Psoas muscle (tissue), 8 donors: Measurements from ENCODE around the gene PMP22. TPM values are rescaled to one million over a fixed set of nuclear protein-coding genes. Genes with fewer than 3 reads are reported as not detected.
A peak's percentile ranks its signal among the peaks of the same experiment; 100 is the strongest.
"Not testable (repeated sequence)": the region's sequence is repeated elsewhere in the genome, so short reads cannot be mapped to it uniquely, and the experiment has no call there.

Source experiments
- ATAC-seq, 4 donors: fragments of 200-7000 bp; cut with Tn5 transposase; one replicate each; pipeline ENCODE4 v1.9.1; 2020; ENCODE audit warnings: moderate library complexity in 3 of 4, mild to moderate bottlenecking in 2 of 4
- DNase-seq, 2 donors: peaks; one replicate each; pipeline ENCODE4 v3.0.0-alpha.2; 2020
- H3K27ac ChIP-seq: fragments of 200-600 bp; one replicate; pipeline ENCODE4 v1.8.0; 2022
- H3K27me3 ChIP-seq, 3 donors: fragments of 200-600 bp in 1 of 3; one replicate each; pipeline versions ENCODE4 v1.6.1 to v1.8.0; 2013 to 2022; ENCODE audit warnings: low read length in 2 of 3, mild to moderate bottlenecking in 2 of 3, moderate library complexity in 1 of 3; ENCODE audit not compliant: insufficient read depth in 3 of 3
- H3K36me3 ChIP-seq, 2 donors: fragments of 200-600 bp in 1 of 2; one replicate each; pipeline versions ENCODE4 v1.6.1 to v1.8.0; 2013 to 2022; ENCODE audit warnings: low read depth in 1 of 2, mild to moderate bottlenecking in 1 of 2, moderate library complexity in 1 of 2; ENCODE audit not compliant: insufficient read depth in 1 of 2
- H3K4me1 ChIP-seq: fragments of 200-600 bp; one replicate; pipeline ENCODE4 v1.8.0; 2022
- H3K4me3 ChIP-seq: fragments of 200-600 bp; one replicate; pipeline ENCODE4 v1.8.0; 2022; ENCODE audit warnings: mild to moderate bottlenecking
- H3K9me3 ChIP-seq: fragments of 200-600 bp; one replicate; pipeline ENCODE4 v1.8.0; 2022
- CTCF ChIP-seq: fragments of 200-600 bp; IDR thresholded peaks from one replicate; pipeline ENCODE4 v1.8.0; 2022; ENCODE audit warnings: antibody characterized with exemption
- WGBS, 3 donors: extraction: QIAGEN DNeasy Blood & Tissue Kit; methylation state at CpG; one replicate each; pipeline versions ENCODE4 v1.1.6 to v1.1.7; 2013; 5-methylcytosine and 5-hydroxymethylcytosine counted together
- intact Hi-C, 2 donors: fragments of 100-400 bp; cut with DNase I; formaldehyde crosslinking; loops; one replicate each; pipeline versions ENCODE4 v1.11.0 to v1.14.2; 2022
- polyA plus RNA-seq, 3 donors: library from polyadenylated mRNA; stranded (reverse); fragments of 200-250 nt; gene quantifications; one replicate each; pipeline ENCODE4 v1.2.3, GENCODE V29; 2013
- total RNA-seq, 4 donors: library from RNA; stranded (reverse); fragmentation: NEBNext Ultra II Directional in 2 of 4; extraction: Animal tissue kit (Norgen Biotek cat#: 25700) in 2 of 4; gene quantifications; one replicate each; pipeline versions ENCODE4 v1.2.1 to v1.2.4, GENCODE V29; 2021 to 2023
- donor health status: healthy with polysubstance abuse.
- donor health status: DM: no; HTN: no; CAD: no; lungs with moderate emphysema.
- donor health status: Bipolar disorder and iron deficiency.
- donor health status: healthy.
- donor health status: DM: yes; HTN: yes; CAD: no.
- donor health status: DM: no; HTN: no; CAD: no.
- donor health status: DM: no; HTN: no; CAD: no.
- donor health status: DM: yes; HTN: yes; CAD: no.

Gene PMP22
- total and polyA plus RNA-seq, 7 donors, result 39.3 to 317 (median 195) TPM

GRCh38 chr17:15231851-15232516 lies 33.1 kb downstream of the PMP22 start:
- ATAC-seq, result no peak
- peaks cover 6 to 79% of the 10 kb centered on the region in 2 donors for H3K36me3 ChIP-seq
- H3K27ac ChIP-seq, result no peak overlapping the region
- H3K9me3 ChIP-seq, result no peaks in the 10 kb centered on the region
- intact Hi-C loops, result no loop called here
- H3K4me1 ChIP-seq, result peaks cover 29% of the 10 kb centered on the region
- DNase-seq, result no peak
- H3K27me3 ChIP-seq, result no peaks in the 10 kb centered on the region
- no peak overlapping the region for H3K4me3 ChIP-seq
- no peak for TF ChIP-seq CTCF
- 88 to 96% (median 89%) methylated on average over 12 of the region's 12 CpGs for WGBS, 3 donors

- no peak overlapping the region for H3K27ac ChIP-seq
- no peaks in the 10 kb centered on the region for H3K9me3 ChIP-seq
- intact Hi-C loops, result no loop called here
- peaks cover 6 to 68% of the 10 kb centered on the region in 2 donors for H3K36me3 ChIP-seq
- no peak overlapping the region for H3K4me3 ChIP-seq
- no peak for ATAC-seq
- no peak for TF ChIP-seq CTCF
- DNase-seq, result peak in 1 of 2 donors; percentile 53
- H3K27me3 ChIP-seq, result no peaks in the 10 kb centered on the region
- whole genome bisulfite sequencing, 3 donors, result 94 to 97% (median 95%) methylated on average over 18 of the region's 18 CpGs
- H3K4me1 ChIP-seq, result peaks cover 26% of the 10 kb centered on the region
These were observed 34.3 kb downstream of the PMP22 start for GRCh38 chr17:15230866-15231265.

GRCh38 chr17:15221827-15222226 lies 43.3 kb downstream of the PMP22 start:
- 83 to 91% (median 83%) methylated on average over 3 of the region's 3 CpGs for WGBS, 3 donors

GRCh38 chr17:15220785-15221184 lies 44.3 kb downstream of the PMP22 start:
- H3K9me3 ChIP-seq, result no peaks in the 10 kb centered on the region
- WGBS, 3 donors, result 28 to 54% (median 45%) methylated on average over 2 of the region's 2 CpGs
- intact Hi-C loops, result no loop called here

More at GRCh38 chr17:15221827-15222226, 43.3 kb downstream of the PMP22 start:
- H3K27me3 ChIP-seq, H3K4me1 ChIP-seq, H3K27ac ChIP-seq, H3K36me3 ChIP-seq, H3K4me3 ChIP-seq, ATAC-seq, DNase-seq, intact Hi-C loops, H3K9me3 ChIP-seq: not testable (repeated sequence)

GRCh38 chr17:15216481-15216880 lies 48.6 kb downstream of the PMP22 start:
- no peak for ATAC-seq
- TF ChIP-seq CTCF, result no peak
- Histone ChIP-seq H3K36me3 (no peaks in the 10 kb centered on the region), H3K9me3 (no peaks in the 10 kb centered on the region), H3K4me1 (no peaks in the 10 kb centered on the region), H3K4me3 (no peak overlapping the region), H3K27ac (no peak overlapping the region), H3K27me3 (no peaks in the 10 kb centered on the region)
- DNase-seq, result no peak
- 93 to 94% (median 93%) methylated on average over 2 of the region's 2 CpGs for WGBS, 3 donors
- intact Hi-C loops, result no loop called here

More at GRCh38 chr17:15220785-15221184, 44.3 kb downstream of the PMP22 start:
- Histone ChIP-seq H3K36me3 (no peaks in the 10 kb centered on the region), H3K27ac (no peak overlapping the region), H3K27me3 (no peaks in the 10 kb centered on the region), H3K4me3 (no peak overlapping the region), H3K4me1 (no peaks in the 10 kb centered on the region)
- TF ChIP-seq CTCF, result no peak
- DNase-seq (no peak), ATAC-seq (no peak)
